GM12875 (cell line): ENCODE data around the gene NCKAP5.

Source experiments
- H3K4me3 ChIP-seq: one replicate; pipeline ENCODE4 v1.5.1; 2011; ENCODE audit warnings: low read depth, low read length, control low read depth
- CTCF ChIP-seq: IDR thresholded peaks from 2 replicates; pipeline ENCODE4 v1.5.1; 2011; ENCODE audit warnings: low read depth, mild to moderate bottlenecking, control low read depth, inconsistent platforms, low read length, moderate library complexity, borderline replicate concordance; ENCODE audit not compliant: insufficient read depth

NCKAP5 gene

GRCh38 chr2:132757002-132757589 lies 811.2 kb downstream of the NCKAP5 start:
- TF ChIP-seq CTCF, result no peak
- no peak overlapping the region for H3K4me3 ChIP-seq

- no peak for TF ChIP-seq CTCF
- H3K4me3 ChIP-seq, result no peak overlapping the region
Observed at GRCh38 chr2:132754867-132755472, 813.3 kb downstream of the NCKAP5 start.

GRCh38 chr2:132754392-132754791 lies 813.9 kb downstream of the NCKAP5 start:
- no peak overlapping the region for H3K4me3 ChIP-seq
- no peak for TF ChIP-seq CTCF

- H3K4me3 ChIP-seq, result no peak overlapping the region
- TF ChIP-seq CTCF, result no peak
Observed at GRCh38 chr2:132752421-132753206, 815.6 kb downstream of the NCKAP5 start.

- H3K4me3 ChIP-seq, result no peak overlapping the region
- TF ChIP-seq CTCF, result no peak
Observed at GRCh38 chr2:132751836-132752235, 816.4 kb downstream of the NCKAP5 start.

GRCh38 chr2:132750606-132751005 lies 817.7 kb downstream of the NCKAP5 start:
- no peak for TF ChIP-seq CTCF
- H3K4me3 ChIP-seq, result no peak overlapping the region
